Measurements from ENCODE around the gene PCSK9. TPM values are rescaled to one million over a fixed set of nuclear protein-coding genes. Genes with fewer than 3 reads are reported as not detected.

PCSK9 gene
- total and polyA plus RNA-seq, 12 donors: under 0.01 to 0.07 (median 0.05) TPM; not detected in 9

DNA sequence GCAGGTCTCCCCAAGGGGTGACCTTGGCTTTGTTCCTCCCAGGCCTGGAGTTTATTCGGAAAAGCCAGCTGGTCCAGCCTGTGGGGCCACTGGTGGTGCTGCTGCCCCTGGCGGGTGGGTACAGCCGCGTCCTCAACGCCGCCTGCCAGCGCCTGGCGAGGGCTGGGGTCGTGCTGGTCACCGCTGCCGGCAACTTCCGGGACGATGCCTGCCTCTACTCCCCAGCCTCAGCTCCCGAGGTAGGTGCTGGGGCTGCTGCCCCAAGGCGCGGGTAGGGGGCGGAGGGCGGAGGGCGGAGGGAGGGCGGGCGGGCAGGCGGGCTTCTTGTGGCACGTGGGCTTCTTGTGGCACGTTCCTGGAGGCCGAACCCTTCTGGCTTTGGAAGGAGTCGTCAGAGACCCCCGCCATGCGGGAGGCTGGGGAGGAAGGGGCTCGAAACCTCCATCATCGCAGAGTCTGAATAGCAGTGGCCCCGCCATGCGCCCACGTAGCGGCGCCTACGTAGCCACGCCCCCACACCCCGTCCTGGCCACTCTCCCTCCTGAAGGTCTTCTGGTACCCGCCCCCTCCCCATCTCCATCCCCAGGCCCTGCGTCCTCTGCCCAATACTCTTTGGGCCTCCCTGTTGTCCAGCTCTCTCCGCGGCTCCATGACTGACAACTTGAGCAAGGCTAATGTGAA lies 16.7 kb downstream of the PCSK9 start:
- no peak overlapping the region for H3K27ac ChIP-seq
- no peaks in the 10 kb centered on the region for H3K9me3 ChIP-seq
- no peak for ATAC-seq
- no peak for DNase-seq
- H3K36me3 ChIP-seq: no peaks in the 10 kb centered on the region
- H3K4me1 ChIP-seq: peaks cover 0 to 23% (median 3%) of the 10 kb centered on the region in 9 donors
- intact Hi-C loops (cut with DNase I): no loop called here
- H3K27me3 ChIP-seq: no peaks in the 10 kb centered on the region
- H3K4me3 ChIP-seq: no peak overlapping the region
- TF ChIP-seq, protein P1, sequence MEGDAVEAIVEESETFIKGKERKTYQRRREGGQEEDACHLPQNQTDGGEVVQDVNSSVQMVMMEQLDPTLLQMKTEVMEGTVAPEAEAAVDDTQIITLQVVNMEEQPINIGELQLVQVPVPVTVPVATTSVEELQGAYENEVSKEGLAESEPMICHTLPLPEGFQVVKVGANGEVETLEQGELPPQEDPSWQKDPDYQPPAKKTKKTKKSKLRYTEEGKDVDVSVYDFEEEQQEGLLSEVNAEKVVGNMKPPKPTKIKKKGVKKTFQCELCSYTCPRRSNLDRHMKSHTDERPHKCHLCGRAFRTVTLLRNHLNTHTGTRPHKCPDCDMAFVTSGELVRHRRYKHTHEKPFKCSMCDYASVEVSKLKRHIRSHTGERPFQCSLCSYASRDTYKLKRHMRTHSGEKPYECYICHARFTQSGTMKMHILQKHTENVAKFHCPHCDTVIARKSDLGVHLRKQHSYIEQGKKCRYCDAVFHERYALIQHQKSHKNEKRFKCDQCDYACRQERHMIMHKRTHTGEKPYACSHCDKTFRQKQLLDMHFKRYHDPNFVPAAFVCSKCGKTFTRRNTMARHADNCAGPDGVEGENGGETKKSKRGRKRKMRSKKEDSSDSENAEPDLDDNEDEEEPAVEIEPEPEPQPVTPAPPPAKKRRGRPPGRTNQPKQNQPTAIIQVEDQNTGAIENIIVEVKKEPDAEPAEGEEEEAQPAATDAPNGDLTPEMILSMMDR (IDR thresholded peaks at IDR 0.05): no peak
- WGBS, 2 donors: 91 to 92% methylated on average over 42 of the region's 42 CpGs

DNA sequence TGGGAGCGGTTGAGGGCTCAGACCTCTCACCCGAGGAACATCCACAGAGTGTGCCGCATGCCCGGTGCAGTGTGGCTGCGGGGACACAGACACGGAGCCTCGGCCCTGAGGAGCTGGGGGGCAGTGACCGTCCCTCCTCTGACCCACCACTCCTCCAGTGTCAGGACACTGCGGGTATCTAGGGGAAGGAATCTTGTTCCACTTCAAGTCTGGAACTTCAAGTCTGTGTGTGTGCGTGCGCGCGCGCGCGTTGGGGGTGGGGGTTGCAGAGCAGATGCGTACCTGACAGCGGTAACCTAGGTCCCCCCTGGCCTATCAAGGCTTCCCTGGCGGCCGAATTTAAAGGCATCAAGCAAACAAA lies 17.3 kb downstream of the PCSK9 start:
- peaks cover 0 to 18% (median 3%) of the 10 kb centered on the region in 9 donors for H3K4me1 ChIP-seq
- H3K36me3 ChIP-seq: no peaks in the 10 kb centered on the region
- H3K27ac ChIP-seq: no peak overlapping the region
- WGBS, 2 donors: 92 to 94% methylated on average over 20 of the region's 20 CpGs
- H3K4me3 ChIP-seq: no peak overlapping the region
- H3K27me3 ChIP-seq: no peaks in the 10 kb centered on the region
- H3K9me3 ChIP-seq: no peaks in the 10 kb centered on the region
- DNase-seq: no peak
- intact Hi-C loops (cut with DNase I): no loop called here
- TF ChIP-seq, protein P1 (IDR thresholded peaks at IDR 0.05): no peak
- no peak for ATAC-seq

DNA sequence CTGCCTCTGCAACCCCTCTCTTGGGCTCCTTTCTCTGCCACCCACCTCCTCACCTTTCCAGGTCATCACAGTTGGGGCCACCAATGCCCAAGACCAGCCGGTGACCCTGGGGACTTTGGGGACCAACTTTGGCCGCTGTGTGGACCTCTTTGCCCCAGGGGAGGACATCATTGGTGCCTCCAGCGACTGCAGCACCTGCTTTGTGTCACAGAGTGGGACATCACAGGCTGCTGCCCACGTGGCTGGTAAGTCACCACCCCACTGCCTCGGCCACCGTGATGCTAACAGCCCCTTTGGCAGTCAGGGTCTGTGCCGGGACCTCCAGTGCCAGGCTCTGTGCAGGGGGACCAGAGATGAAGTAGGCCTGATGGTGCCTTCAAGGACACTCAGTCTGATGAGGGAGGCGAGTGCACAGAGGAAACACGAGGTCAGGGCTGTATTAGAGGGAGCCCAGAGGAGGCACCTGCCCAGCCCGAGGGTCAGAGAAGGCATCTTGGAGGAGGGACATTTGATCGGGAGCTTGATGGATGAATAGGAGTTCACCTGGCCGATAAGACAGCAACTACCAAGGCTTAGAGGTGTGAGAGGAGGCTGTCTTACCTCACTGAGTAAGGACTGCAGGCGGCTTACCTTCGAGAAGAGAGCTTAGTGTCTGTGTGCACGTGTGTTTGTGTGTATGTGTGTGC lies 18.1 kb downstream of the PCSK9 start:
- no peak overlapping the region for H3K27ac ChIP-seq
- H3K36me3 ChIP-seq: no peaks in the 10 kb centered on the region
- no peak for DNase-seq
- ATAC-seq: no peak
- H3K4me3 ChIP-seq: no peak overlapping the region
- TF ChIP-seq, protein P1 (IDR thresholded peaks at IDR 0.05): no peak
- intact Hi-C loops (cut with DNase I): no loop called here
- 90 to 92% methylated on average over 15 of the region's 15 CpGs for WGBS, 2 donors
- H3K27me3 ChIP-seq: no peaks in the 10 kb centered on the region
- peaks cover 0 to 15% (median 3%) of the 10 kb centered on the region in 9 donors for H3K4me1 ChIP-seq
- H3K9me3 ChIP-seq: no peaks in the 10 kb centered on the region

DNA sequence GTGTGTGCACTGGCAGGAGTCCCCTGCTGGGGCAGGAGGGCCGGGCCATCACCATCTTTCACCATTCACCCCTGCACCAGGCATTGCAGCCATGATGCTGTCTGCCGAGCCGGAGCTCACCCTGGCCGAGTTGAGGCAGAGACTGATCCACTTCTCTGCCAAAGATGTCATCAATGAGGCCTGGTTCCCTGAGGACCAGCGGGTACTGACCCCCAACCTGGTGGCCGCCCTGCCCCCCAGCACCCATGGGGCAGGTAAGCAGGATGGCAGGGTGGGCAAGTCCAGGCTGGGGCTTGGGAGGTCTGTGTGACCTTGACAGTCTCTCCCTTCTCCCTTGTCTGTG lies 18.6 kb downstream of the PCSK9 start:
- Histone ChIP-seq H3K4me3 (no peak overlapping the region), H3K4me1 (peaks cover 0 to 10% (median 3%) of the 10 kb centered on the region in 9 donors), H3K36me3 (no peaks in the 10 kb centered on the region), H3K9me3 (no peaks in the 10 kb centered on the region), H3K27me3 (no peaks in the 10 kb centered on the region), H3K27ac (no peak overlapping the region)
- DNase-seq: no peak
- no peak for ATAC-seq
- intact Hi-C loops (cut with DNase I): no loop called here
- WGBS, 2 donors: 92 to 95% methylated on average over 6 of the region's 6 CpGs
- TF ChIP-seq, protein P1 (IDR thresholded peaks at IDR 0.05): no peak

All from heart right ventricle (tissue), 16 donors.